Measurements from ENCODE around the gene FAM200A. TPM values are rescaled to one million over a fixed set of nuclear protein-coding genes. Genes with fewer than 3 reads are reported as not detected.
"Not testable (repeated sequence)": the region's sequence is repeated elsewhere in the genome, so short reads cannot be mapped to it uniquely, and the experiment has no call there.

The FAM200A gene
- total and polyA plus RNA-seq, 2 of the 8 experiments (the other 6 are each of a cell fraction or from before 2014, with no cell fraction given), result 4.3 to 7.5 TPM

DNA sequence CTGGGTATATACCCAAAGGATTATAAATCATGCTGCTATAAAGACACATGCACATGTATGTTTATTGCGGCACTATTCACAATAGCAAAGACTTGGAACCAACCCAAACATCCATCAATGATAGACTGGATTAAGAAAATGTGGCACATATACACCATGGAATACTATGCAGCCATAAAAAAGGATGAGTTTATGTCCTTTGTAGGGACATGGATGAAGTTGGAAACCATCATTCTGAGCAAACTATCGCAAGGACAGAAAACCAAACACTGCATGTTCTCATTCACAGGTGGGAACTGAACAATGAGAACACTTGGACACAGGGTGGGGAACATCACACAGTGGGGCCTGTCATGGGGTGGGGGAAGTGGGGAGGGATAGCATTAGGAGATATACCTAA lies 2.4 kb downstream of the FAM200A start:
- H2BK12ac ChIP-seq (ENCODE audit: low read depth, low read length); H3K79me2 ChIP-seq (ENCODE audit: control insufficient read depth in 1 of 2, insufficient read depth in 2 of 2, low read length in 2 of 2); H3K14ac ChIP-seq (ENCODE audit: insufficient read length); POLR2A ChIA-PET (ENCODE audit: partially characterized antibody); H2BK120ac ChIP-seq (replicated peaks; ENCODE audit: low read depth, low read length); H3K56ac ChIP-seq (replicated peaks; ENCODE audit: insufficient read length, low read depth, low read length); H3K4me3 ChIP-seq (ENCODE audit: extremely low read depth in 1 of 4, insufficient read depth in 2 of 4, low read depth in 3 of 4, low read length in 4 of 4); H3K23me2 ChIP-seq (ENCODE audit: low read depth, low read length); H3K9ac ChIP-seq (replicated peaks in 1 of 4; ENCODE audit: extremely low read depth in 1 of 4, low read depth in 3 of 4, low read length in 3 of 4); H3K18ac ChIP-seq (ENCODE audit: extremely low read depth, low read length); H3K23ac ChIP-seq (ENCODE audit: insufficient read length); H4K8ac ChIP-seq (ENCODE audit: extremely low read depth, insufficient read depth, low read length); H3K4me2 ChIP-seq (ENCODE audit: insufficient read depth in 1 of 2, low read depth in 2 of 2, low read length in 2 of 2); H2AK5ac ChIP-seq (ENCODE audit: low read depth, low read length); H3K4ac ChIP-seq (replicated peaks; ENCODE audit: insufficient read length, low read depth, low read length); DNase-seq (ENCODE audit: low read depth in 1 of 2, low spot score in 2 of 2); H2BK15ac ChIP-seq (ENCODE audit: low read length); H4K20me1 ChIP-seq (replicated peaks in 1 of 2; ENCODE audit: control insufficient read depth in 1 of 2, insufficient read depth in 2 of 2, low read length in 2 of 2); H3K9me3 ChIP-seq (ENCODE audit: insufficient read depth in 2 of 2, low read depth in 1 of 2, low read length in 1 of 2); H3K4me1 ChIP-seq (replicated peaks in 1 of 4; ENCODE audit: control insufficient read depth in 3 of 4, insufficient read depth in 4 of 4, low read length in 3 of 4); H2BK5ac ChIP-seq (ENCODE audit: low read depth, low read length); H3K27ac ChIP-seq (ENCODE audit: low read depth, low read length); H3K79me1 ChIP-seq (ENCODE audit: low read depth, low read length); H4K5ac ChIP-seq (ENCODE audit: insufficient read length, low read depth, low read length); H2BK20ac ChIP-seq (ENCODE audit: low read length); FAIRE-seq; H2AFZ ChIP-seq (ENCODE audit: low read length); H4K91ac ChIP-seq (replicated peaks; ENCODE audit: insufficient read length, low read length); H3K27me3 ChIP-seq (replicated peaks in 1 of 4; ENCODE audit: control insufficient read depth in 3 of 4, extremely low read depth in 1 of 4, insufficient read depth in 3 of 4, low read length in 3 of 4); CTCF ChIA-PET (ENCODE audit: partially characterized antibody): not testable (repeated sequence)
- WGBS, 2 experiments (ENCODE audit: extremely low coverage in 1 of 2, insufficient coverage in 1 of 2, insufficient read length in 1 of 2, insufficient replicate concordance in 2 of 2, low coverage in 1 of 2, low lambda C conversion rate in 2 of 2, missing lambda C conversion rate in 1 of 2), result 100% methylated on average over 1 of the region's 2 CpGs; no CpG with 5 or more reads in 1 of the 2 experiments
- peaks cover 2 to 19% (median 8%) of the 10 kb centered on the region in 4 experiments; a peak in 5 of 8 replicates for H3K36me3 ChIP-seq (ENCODE audit: control insufficient read depth in 2 of 4, insufficient read depth in 4 of 4, low read length in 3 of 4)

- not testable (repeated sequence) for H3K27ac ChIP-seq (ENCODE audit: low read depth, low read length); H4K91ac ChIP-seq (replicated peaks; ENCODE audit: insufficient read length, low read length); H2AFZ ChIP-seq (ENCODE audit: low read length); H3K27me3 ChIP-seq (replicated peaks in 1 of 4; ENCODE audit: control insufficient read depth in 3 of 4, extremely low read depth in 1 of 4, insufficient read depth in 3 of 4, low read length in 3 of 4); H2BK5ac ChIP-seq (ENCODE audit: low read depth, low read length); H4K5ac ChIP-seq (ENCODE audit: insufficient read length, low read depth, low read length); H2BK20ac ChIP-seq (ENCODE audit: low read length); H2AK5ac ChIP-seq (ENCODE audit: low read depth, low read length); H3K14ac ChIP-seq (ENCODE audit: insufficient read length); H3K4ac ChIP-seq (replicated peaks; ENCODE audit: insufficient read length, low read depth, low read length); H3K56ac ChIP-seq (replicated peaks; ENCODE audit: insufficient read length, low read depth, low read length); FAIRE-seq; H3K79me2 ChIP-seq (ENCODE audit: control insufficient read depth in 1 of 2, insufficient read depth in 2 of 2, low read length in 2 of 2); DNase-seq (ENCODE audit: low read depth in 1 of 2, low spot score in 2 of 2); H3K4me1 ChIP-seq (replicated peaks in 1 of 4; ENCODE audit: control insufficient read depth in 3 of 4, insufficient read depth in 4 of 4, low read length in 3 of 4); H3K4me2 ChIP-seq (ENCODE audit: insufficient read depth in 1 of 2, low read depth in 2 of 2, low read length in 2 of 2); H3K4me3 ChIP-seq (ENCODE audit: extremely low read depth in 1 of 4, insufficient read depth in 2 of 4, low read depth in 3 of 4, low read length in 4 of 4); H4K8ac ChIP-seq (ENCODE audit: extremely low read depth, insufficient read depth, low read length); H2BK120ac ChIP-seq (replicated peaks; ENCODE audit: low read depth, low read length); H3K9ac ChIP-seq (replicated peaks in 1 of 4; ENCODE audit: extremely low read depth in 1 of 4, low read depth in 3 of 4, low read length in 3 of 4); H3K79me1 ChIP-seq (ENCODE audit: low read depth, low read length); H3K23ac ChIP-seq (ENCODE audit: insufficient read length); H2BK15ac ChIP-seq (ENCODE audit: low read length); H4K20me1 ChIP-seq (replicated peaks in 1 of 2; ENCODE audit: control insufficient read depth in 1 of 2, insufficient read depth in 2 of 2, low read length in 2 of 2); H3K23me2 ChIP-seq (ENCODE audit: low read depth, low read length); H2BK12ac ChIP-seq (ENCODE audit: low read depth, low read length); H3K18ac ChIP-seq (ENCODE audit: extremely low read depth, low read length)
- peaks cover 2 to 19% (median 8%) of the 10 kb centered on the region in 4 experiments; a peak in 5 of 8 replicates for H3K36me3 ChIP-seq (ENCODE audit: control insufficient read depth in 2 of 4, insufficient read depth in 4 of 4, low read length in 3 of 4)
- ChIA-PET CTCF (ENCODE audit: partially characterized antibody) (interaction anchor here (0.6 to 0.8 kb wide), 3 partner anchors 18 to 35 kb away, joined by 3 read pairs; no protein-coding TSS in a partner anchor), POLR2A (ENCODE audit: partially characterized antibody) (interaction anchor here (0.7 kb wide), 1 partner anchor 471 kb away, joined by 3 read pairs; no protein-coding TSS in a partner anchor)
- peaks cover 23 to 24% of the 10 kb centered on the region in 2 experiments for H3K9me3 ChIP-seq (ENCODE audit: insufficient read depth in 2 of 2, low read depth in 1 of 2, low read length in 1 of 2)
- 89% methylated on average over 4 of the region's 5 CpGs; no CpG with 5 or more reads in 1 of the 2 experiments for WGBS, 2 experiments (ENCODE audit: extremely low coverage in 1 of 2, insufficient coverage in 1 of 2, insufficient read length in 1 of 2, insufficient replicate concordance in 2 of 2, low coverage in 1 of 2, low lambda C conversion rate in 2 of 2, missing lambda C conversion rate in 1 of 2)
These were observed 6.6 kb downstream of the FAM200A start for GRCh38 chr7:99545308-99545707.

Data from H1 (cell line).